Breast epithelium (tissue), 3 donors: ENCODE results near the gene AFF3.

ENCODE experiments used
- POLR2A ChIP-seq: fragments of 450-650 bp; IDR thresholded peaks from one replicate; pipeline ENCODE4 v1.6.1; 2016; ENCODE audit warnings: antibody characterized with exemption, mild to moderate bottlenecking, moderate library complexity
- TF ChIP-seq, protein P1 (sequence below), 3 donors: fragments of 450-650 bp; IDR thresholded peaks; one replicate each; pipeline ENCODE4 v1.5.1; 2016 to 2017; ENCODE audit warnings: antibody characterized with exemption in 3 of 3, mild to moderate bottlenecking in 3 of 3, moderate library complexity in 3 of 3

DNA sequence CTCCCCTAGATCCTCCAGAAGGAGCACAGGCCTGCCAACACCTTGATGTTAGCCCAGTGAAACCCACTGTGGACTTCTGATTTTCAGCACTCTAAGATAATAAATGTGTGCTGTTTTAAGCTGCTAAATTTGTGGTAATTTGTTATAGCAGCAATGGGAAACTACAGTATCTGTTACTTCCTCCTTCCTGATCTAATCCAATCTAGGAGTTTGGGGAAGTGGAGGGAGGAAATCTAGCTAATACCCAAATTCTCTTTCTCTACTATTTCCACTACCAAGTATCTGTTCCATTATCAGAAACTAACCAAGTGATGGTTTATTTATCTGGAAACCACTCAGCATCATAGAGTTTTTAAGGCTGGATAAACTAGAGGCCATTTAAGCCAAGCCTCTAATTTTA, 64.9 kb downstream of the AFF3 start:
- no peak for TF ChIP-seq POLR2A
- TF ChIP-seq, protein P1, sequence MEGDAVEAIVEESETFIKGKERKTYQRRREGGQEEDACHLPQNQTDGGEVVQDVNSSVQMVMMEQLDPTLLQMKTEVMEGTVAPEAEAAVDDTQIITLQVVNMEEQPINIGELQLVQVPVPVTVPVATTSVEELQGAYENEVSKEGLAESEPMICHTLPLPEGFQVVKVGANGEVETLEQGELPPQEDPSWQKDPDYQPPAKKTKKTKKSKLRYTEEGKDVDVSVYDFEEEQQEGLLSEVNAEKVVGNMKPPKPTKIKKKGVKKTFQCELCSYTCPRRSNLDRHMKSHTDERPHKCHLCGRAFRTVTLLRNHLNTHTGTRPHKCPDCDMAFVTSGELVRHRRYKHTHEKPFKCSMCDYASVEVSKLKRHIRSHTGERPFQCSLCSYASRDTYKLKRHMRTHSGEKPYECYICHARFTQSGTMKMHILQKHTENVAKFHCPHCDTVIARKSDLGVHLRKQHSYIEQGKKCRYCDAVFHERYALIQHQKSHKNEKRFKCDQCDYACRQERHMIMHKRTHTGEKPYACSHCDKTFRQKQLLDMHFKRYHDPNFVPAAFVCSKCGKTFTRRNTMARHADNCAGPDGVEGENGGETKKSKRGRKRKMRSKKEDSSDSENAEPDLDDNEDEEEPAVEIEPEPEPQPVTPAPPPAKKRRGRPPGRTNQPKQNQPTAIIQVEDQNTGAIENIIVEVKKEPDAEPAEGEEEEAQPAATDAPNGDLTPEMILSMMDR (IDR thresholded peaks at IDR 0.05), result no peak
